ENCODE data around the gene PLXNA4.

PLXNA4 gene

GRCh38 chr7:132376361-132377013, 199.8 kb downstream of the PLXNA4 start:
- no peak overlapping the region for H3K4me3 Mint-ChIP-seq
- no peak for ATAC-seq
- H3K36me3 Mint-ChIP-seq: no peaks in the 10 kb centered on the region

GRCh38 chr7:132373879-132374278, 202.4 kb downstream of the PLXNA4 start:
- ATAC-seq: no peak
- H3K36me3 Mint-ChIP-seq: no peaks in the 10 kb centered on the region
- H3K9me3 Mint-ChIP-seq: no peaks in the 10 kb centered on the region
- H3K4me3 Mint-ChIP-seq: no peak overlapping the region
- no peak overlapping the region for H3K27ac Mint-ChIP-seq
- H3K27me3 Mint-ChIP-seq: peaks cover 6% of the 10 kb centered on the region
- H3K4me1 Mint-ChIP-seq: no peaks in the 10 kb centered on the region

More at GRCh38 chr7:132376361-132377013, 199.8 kb downstream of the PLXNA4 start:
- H3K27me3 Mint-ChIP-seq: no peaks in the 10 kb centered on the region
- no peak overlapping the region for H3K27ac Mint-ChIP-seq
- no peaks in the 10 kb centered on the region for H3K9me3 Mint-ChIP-seq
- no peaks in the 10 kb centered on the region for H3K4me1 Mint-ChIP-seq

- no peaks in the 10 kb centered on the region for H3K4me1 Mint-ChIP-seq
- peaks cover 14% of the 10 kb centered on the region for H3K27me3 Mint-ChIP-seq
- H3K4me3 Mint-ChIP-seq: no peak overlapping the region
- no peaks in the 10 kb centered on the region for H3K9me3 Mint-ChIP-seq
- ATAC-seq: no peak
- H3K27ac Mint-ChIP-seq: no peak overlapping the region
- no peaks in the 10 kb centered on the region for H3K36me3 Mint-ChIP-seq
These were observed 203.2 kb downstream of the PLXNA4 start for GRCh38 chr7:132373041-132373440.

- Mint-ChIP-seq H3K27me3 (peaks cover 25% of the 10 kb centered on the region), H3K4me1 (no peaks in the 10 kb centered on the region), H3K4me3 (no peak overlapping the region), H3K27ac (no peak overlapping the region), H3K9me3 (no peaks in the 10 kb centered on the region), H3K36me3 (no peaks in the 10 kb centered on the region)
- no peak for ATAC-seq
These were observed 204.3 kb downstream of the PLXNA4 start for GRCh38 chr7:132371948-132372347.

GRCh38 chr7:132368246-132368900, 207.9 kb downstream of the PLXNA4 start:
- Mint-ChIP-seq H3K27ac (no peak overlapping the region), H3K4me3 (no peak overlapping the region), H3K9me3 (no peaks in the 10 kb centered on the region), H3K36me3 (no peaks in the 10 kb centered on the region), H3K27me3 (peaks cover 30% of the 10 kb centered on the region), H3K4me1 (no peaks in the 10 kb centered on the region)
- ATAC-seq: no peak

GRCh38 chr7:132367795-132368194, 208.5 kb downstream of the PLXNA4 start:
- H3K4me1 Mint-ChIP-seq: no peaks in the 10 kb centered on the region
- H3K27me3 Mint-ChIP-seq: peaks cover 36% of the 10 kb centered on the region
- H3K9me3 Mint-ChIP-seq: no peaks in the 10 kb centered on the region
- H3K27ac Mint-ChIP-seq: no peak overlapping the region
- no peak overlapping the region for H3K4me3 Mint-ChIP-seq
- ATAC-seq: no peak
- H3K36me3 Mint-ChIP-seq: no peaks in the 10 kb centered on the region

- Mint-ChIP-seq H3K4me1 (no peaks in the 10 kb centered on the region), H3K36me3 (no peaks in the 10 kb centered on the region), H3K9me3 (no peaks in the 10 kb centered on the region), H3K27ac (no peak overlapping the region), H3K27me3 (peaks cover 36% of the 10 kb centered on the region), H3K4me3 (no peak overlapping the region)
- no peak for ATAC-seq
These were observed 209.3 kb downstream of the PLXNA4 start for GRCh38 chr7:132367004-132367403.

- H3K9me3 Mint-ChIP-seq: no peaks in the 10 kb centered on the region
- H3K27me3 Mint-ChIP-seq: peaks cover 48% of the 10 kb centered on the region
- ATAC-seq: no peak
- no peak overlapping the region for H3K27ac Mint-ChIP-seq
- H3K36me3 Mint-ChIP-seq: no peaks in the 10 kb centered on the region
- no peaks in the 10 kb centered on the region for H3K4me1 Mint-ChIP-seq
- no peak overlapping the region for H3K4me3 Mint-ChIP-seq
These were observed 212.0 kb downstream of the PLXNA4 start for GRCh38 chr7:132364226-132364625.

GRCh38 chr7:132362059-132362458, 214.2 kb downstream of the PLXNA4 start:
- no peaks in the 10 kb centered on the region for H3K9me3 Mint-ChIP-seq
- H3K36me3 Mint-ChIP-seq: no peaks in the 10 kb centered on the region
- H3K27ac Mint-ChIP-seq: no peak overlapping the region
- H3K27me3 Mint-ChIP-seq: peaks cover 26% of the 10 kb centered on the region
- H3K4me1 Mint-ChIP-seq: no peaks in the 10 kb centered on the region
- no peak for ATAC-seq
- no peak overlapping the region for H3K4me3 Mint-ChIP-seq

- Mint-ChIP-seq H3K27me3 (peaks cover 23% of the 10 kb centered on the region), H3K4me3 (no peak overlapping the region), H3K36me3 (no peaks in the 10 kb centered on the region), H3K27ac (no peak overlapping the region), H3K9me3 (no peaks in the 10 kb centered on the region), H3K4me1 (no peaks in the 10 kb centered on the region)
- no peak for ATAC-seq
These were observed 215.1 kb downstream of the PLXNA4 start for GRCh38 chr7:132361146-132361545.

- peaks cover 23% of the 10 kb centered on the region for H3K27me3 Mint-ChIP-seq
- H3K9me3 Mint-ChIP-seq: no peaks in the 10 kb centered on the region
- H3K36me3 Mint-ChIP-seq: no peaks in the 10 kb centered on the region
- ATAC-seq: no peak
- H3K27ac Mint-ChIP-seq: no peak overlapping the region
- H3K4me3 Mint-ChIP-seq: no peak overlapping the region
- H3K4me1 Mint-ChIP-seq: no peaks in the 10 kb centered on the region
These were observed 216.5 kb downstream of the PLXNA4 start for GRCh38 chr7:132359743-132360142.

GRCh38 chr7:132355048-132355447, 221.2 kb downstream of the PLXNA4 start:
- Mint-ChIP-seq H3K36me3 (no peaks in the 10 kb centered on the region), H3K27me3 (peaks cover 2% of the 10 kb centered on the region), H3K4me3 (no peak overlapping the region), H3K27ac (no peak overlapping the region), H3K9me3 (no peaks in the 10 kb centered on the region), H3K4me1 (no peaks in the 10 kb centered on the region)
- ATAC-seq: no peak

GRCh38 chr7:132354527-132354926, 221.7 kb downstream of the PLXNA4 start:
- Mint-ChIP-seq H3K27ac (no peak overlapping the region), H3K9me3 (no peaks in the 10 kb centered on the region), H3K36me3 (no peaks in the 10 kb centered on the region), H3K4me1 (no peaks in the 10 kb centered on the region), H3K27me3 (no peaks in the 10 kb centered on the region), H3K4me3 (no peak overlapping the region)
- no peak for ATAC-seq

- H3K27ac Mint-ChIP-seq: no peak overlapping the region
- no peak for ATAC-seq
- no peaks in the 10 kb centered on the region for H3K4me1 Mint-ChIP-seq
- no peaks in the 10 kb centered on the region for H3K9me3 Mint-ChIP-seq
- H3K4me3 Mint-ChIP-seq: no peak overlapping the region
- no peaks in the 10 kb centered on the region for H3K36me3 Mint-ChIP-seq
- no peaks in the 10 kb centered on the region for H3K27me3 Mint-ChIP-seq
These were observed 222.3 kb downstream of the PLXNA4 start for GRCh38 chr7:132353936-132354335.

- Mint-ChIP-seq H3K4me3 (no peak overlapping the region), H3K27me3 (no peaks in the 10 kb centered on the region), H3K36me3 (no peaks in the 10 kb centered on the region), H3K9me3 (no peaks in the 10 kb centered on the region), H3K4me1 (no peaks in the 10 kb centered on the region), H3K27ac (no peak overlapping the region)
- ATAC-seq: no peak
These were observed 223.5 kb downstream of the PLXNA4 start for GRCh38 chr7:132352800-132353199.

- H3K27me3 Mint-ChIP-seq: no peaks in the 10 kb centered on the region
- H3K4me3 Mint-ChIP-seq: no peak overlapping the region
- no peaks in the 10 kb centered on the region for H3K36me3 Mint-ChIP-seq
- H3K27ac Mint-ChIP-seq: no peak overlapping the region
- H3K4me1 Mint-ChIP-seq: no peaks in the 10 kb centered on the region
- ATAC-seq: no peak
- no peaks in the 10 kb centered on the region for H3K9me3 Mint-ChIP-seq
These were observed 224.2 kb downstream of the PLXNA4 start for GRCh38 chr7:132351954-132352499.

Data from stimulated activated memory B cell treated with anti-CD40 and anti-IgM and Interleukin-4, amounts not matched to agents 10 μg/mL and 1 μg/mL and 100 μg/mL, for 72 hours (primary cell).